Testis (tissue), 2 donors: ENCODE data around the gene ITCH.

Experiments used
- POLR2A ChIP-seq: fragments of 450-650 bp; IDR thresholded peaks from one replicate; pipeline ENCODE4 v1.6.1; 2017; ENCODE audit warnings: antibody characterized with exemption, mild to moderate bottlenecking, moderate library complexity
- TF ChIP-seq, protein P1 (sequence below), 3 experiments: fragments of 450-650 bp in 2 of 3; fragments of 200-600 bp in 1 of 3; sonication (generic) in 1 of 3; IDR thresholded peaks; one replicate each; pipeline ENCODE4 v1.5.1; 2016 to 2019; ENCODE audit warnings: antibody characterized with exemption in 3 of 3, mild to moderate bottlenecking in 2 of 3, moderate library complexity in 1 of 3

GRCh38 chr20:34331838-34332237 is 31.2 kb upstream of the ITCH start:
- TF ChIP-seq POLR2A: no peak
- TF ChIP-seq, protein P1, sequence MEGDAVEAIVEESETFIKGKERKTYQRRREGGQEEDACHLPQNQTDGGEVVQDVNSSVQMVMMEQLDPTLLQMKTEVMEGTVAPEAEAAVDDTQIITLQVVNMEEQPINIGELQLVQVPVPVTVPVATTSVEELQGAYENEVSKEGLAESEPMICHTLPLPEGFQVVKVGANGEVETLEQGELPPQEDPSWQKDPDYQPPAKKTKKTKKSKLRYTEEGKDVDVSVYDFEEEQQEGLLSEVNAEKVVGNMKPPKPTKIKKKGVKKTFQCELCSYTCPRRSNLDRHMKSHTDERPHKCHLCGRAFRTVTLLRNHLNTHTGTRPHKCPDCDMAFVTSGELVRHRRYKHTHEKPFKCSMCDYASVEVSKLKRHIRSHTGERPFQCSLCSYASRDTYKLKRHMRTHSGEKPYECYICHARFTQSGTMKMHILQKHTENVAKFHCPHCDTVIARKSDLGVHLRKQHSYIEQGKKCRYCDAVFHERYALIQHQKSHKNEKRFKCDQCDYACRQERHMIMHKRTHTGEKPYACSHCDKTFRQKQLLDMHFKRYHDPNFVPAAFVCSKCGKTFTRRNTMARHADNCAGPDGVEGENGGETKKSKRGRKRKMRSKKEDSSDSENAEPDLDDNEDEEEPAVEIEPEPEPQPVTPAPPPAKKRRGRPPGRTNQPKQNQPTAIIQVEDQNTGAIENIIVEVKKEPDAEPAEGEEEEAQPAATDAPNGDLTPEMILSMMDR (IDR thresholded peaks at IDR 0.05): no peak
